Neural cell (in vitro differentiated cells): ENCODE measurements around the gene KLHL36.

Experiments
- CTCF ChIP-seq: fragments of 450-650 bp; IDR thresholded peaks from 2 replicates; pipeline ENCODE4 v1.5.1; 2014; ENCODE audit warnings: antibody characterized with exemption, mild to moderate bottlenecking, moderate library complexity; ENCODE audit not compliant: poor library complexity, severe bottlenecking
- EP300 ChIP-seq: fragments of 450-650 bp; conservative IDR thresholded peaks from 2 replicates; pipeline ENCODE4 v1.6.1; 2014; ENCODE audit warnings: antibody characterized with exemption, mild to moderate bottlenecking, moderate library complexity; ENCODE audit not compliant: poor library complexity, severe bottlenecking

DNA sequence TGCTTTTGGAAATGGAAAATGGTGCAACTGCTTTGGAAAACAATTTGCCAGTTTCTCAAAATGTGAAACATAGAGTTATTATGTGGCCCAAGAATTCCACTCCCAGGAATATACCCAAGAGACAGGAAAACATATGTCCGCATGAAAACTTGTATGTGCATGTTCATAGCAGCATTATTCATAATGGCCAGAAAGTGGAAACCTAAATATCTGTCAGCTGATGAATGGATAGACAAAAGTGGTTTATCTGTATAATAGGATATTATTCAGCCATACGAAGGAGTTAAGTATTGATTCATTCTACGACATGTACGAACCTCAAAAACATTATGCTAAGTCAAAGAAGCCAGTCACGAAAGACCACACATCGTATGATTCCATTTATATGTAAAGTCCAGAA lies 22.8 kb upstream of the KLHL36 start:
- TF ChIP-seq CTCF: no peak
- no peak for TF ChIP-seq EP300
